Stimulated activated naive CD8-positive, alpha-beta T cell treated with anti-CD3 and anti-CD28 coated beads, Interleukin-15, amount 100 ng/mL, for 72 hours (primary cell): ENCODE results near the gene CPED1.
A peak's percentile ranks its signal among the peaks of the same experiment; 100 is the strongest.

Source experiments
- ATAC-seq: fragments of 150-1000 bp; cut with Tn5 transposase; 2 replicates; pipeline ENCODE4 v1.10.0; 2021; ENCODE audit warnings: mild to moderate bottlenecking, moderate library complexity
- DNase-seq, 2 donors: peaks; one replicate each; pipeline ENCODE4 v3.0.0; 2021 to 2022
- H3K27ac Mint-ChIP-seq, 2 donors: one replicate each; pipeline ENCODE4 v1.8.0; 2022; ENCODE audit warnings: mild to moderate bottlenecking in 2 of 2, mixed read lengths in 2 of 2, moderate library complexity in 2 of 2
- H3K27me3 Mint-ChIP-seq: one replicate; pipeline ENCODE4 v1.8.0; 2022; ENCODE audit warnings: mixed read lengths
- H3K4me1 Mint-ChIP-seq: one replicate; pipeline ENCODE4 v1.8.0; 2022; ENCODE audit warnings: mild to moderate bottlenecking, mixed read lengths
- H3K4me3 Mint-ChIP-seq, 2 donors: one replicate each; pipeline ENCODE4 v1.8.0; 2022; ENCODE audit warnings: mild to moderate bottlenecking in 2 of 2, mixed read lengths in 2 of 2, moderate library complexity in 1 of 2
- H3K9me3 Mint-ChIP-seq, 2 donors: one replicate each; pipeline ENCODE4 v1.8.0; 2022; ENCODE audit warnings: mixed read lengths in 2 of 2

CPED1 gene

GRCh38 chr7:120988591-120989256 is at the start of gene CPED1:
CPED1 (plus strand) TSS chr7:120988711; CDS start chr7:120989622, 911 bp downstream.
- no peaks in the 10 kb centered on the region for H3K9me3 Mint-ChIP-seq
- no peak within 1 kb of the TSS for H3K27ac Mint-ChIP-seq
- peak; percentile 74 for ATAC-seq
- H3K27me3 Mint-ChIP-seq = peaks cover 55% of the 10 kb centered on the region
- peak within 1 kb of the TSS; percentile 79 to 83 for H3K4me3 Mint-ChIP-seq
- DNase-seq = peak; percentile 17 to 33
- peaks cover 22% of the 10 kb centered on the region for H3K4me1 Mint-ChIP-seq

GRCh38 chr7:120939345-120939744 is 49.2 kb upstream of the CPED1 start:
- DNase-seq (no peak), ATAC-seq (no peak)
- peaks cover 5% of the 10 kb centered on the region for H3K27me3 Mint-ChIP-seq
- no peak overlapping the region for H3K27ac Mint-ChIP-seq
- H3K4me3 Mint-ChIP-seq = no peak overlapping the region
- H3K4me1 Mint-ChIP-seq = no peaks in the 10 kb centered on the region
- no peaks in the 10 kb centered on the region for H3K9me3 Mint-ChIP-seq

GRCh38 chr7:120941064-120941463 is 47.4 kb upstream of the CPED1 start:
- no peak for DNase-seq
- no peak for ATAC-seq
- no peaks in the 10 kb centered on the region for H3K9me3 Mint-ChIP-seq

GRCh38 chr7:120941856-120942255 is 46.7 kb upstream of the CPED1 start:
- H3K9me3 Mint-ChIP-seq = no peaks in the 10 kb centered on the region
- DNase-seq = no peak
- H3K27ac Mint-ChIP-seq = no peak overlapping the region
- ATAC-seq = no peak
- H3K27me3 Mint-ChIP-seq = peaks cover 8% of the 10 kb centered on the region
- H3K4me1 Mint-ChIP-seq = no peaks in the 10 kb centered on the region
- H3K4me3 Mint-ChIP-seq = no peak overlapping the region

More at GRCh38 chr7:120941064-120941463, 47.4 kb upstream of the CPED1 start:
- no peak overlapping the region for H3K27ac Mint-ChIP-seq
- H3K27me3 Mint-ChIP-seq = peaks cover 1% of the 10 kb centered on the region
- H3K4me1 Mint-ChIP-seq = no peaks in the 10 kb centered on the region
- H3K4me3 Mint-ChIP-seq = no peak overlapping the region

GRCh38 chr7:120942861-120943260 is 45.6 kb upstream of the CPED1 start:
- H3K27ac Mint-ChIP-seq = no peak overlapping the region
- H3K4me1 Mint-ChIP-seq = no peaks in the 10 kb centered on the region
- peaks cover 8% of the 10 kb centered on the region for H3K27me3 Mint-ChIP-seq
- no peak for DNase-seq
- H3K4me3 Mint-ChIP-seq = no peak overlapping the region
- H3K9me3 Mint-ChIP-seq = no peaks in the 10 kb centered on the region
- ATAC-seq = no peak

- no peaks in the 10 kb centered on the region for H3K9me3 Mint-ChIP-seq
- DNase-seq = no peak
- no peak for ATAC-seq
- no peak overlapping the region for H3K27ac Mint-ChIP-seq
- peaks cover 8% of the 10 kb centered on the region for H3K27me3 Mint-ChIP-seq
- peaks cover 8% of the 10 kb centered on the region for H3K4me1 Mint-ChIP-seq
- H3K4me3 Mint-ChIP-seq = no peak overlapping the region
Observed at GRCh38 chr7:120944826-120945562, 43.5 kb upstream of the CPED1 start.

GRCh38 chr7:120947980-120948379 is 40.5 kb upstream of the CPED1 start:
- H3K4me3 Mint-ChIP-seq = peak overlapping the region in 1 of 2 donors; percentile 16
- H3K9me3 Mint-ChIP-seq = no peaks in the 10 kb centered on the region
- no peak overlapping the region for H3K27ac Mint-ChIP-seq
- peaks cover 15% of the 10 kb centered on the region for H3K4me1 Mint-ChIP-seq
- H3K27me3 Mint-ChIP-seq = peaks cover 8% of the 10 kb centered on the region
- no peak for DNase-seq
- ATAC-seq = no peak

- Mint-ChIP-seq H3K27me3 (peaks cover 8% of the 10 kb centered on the region), H3K9me3 (no peaks in the 10 kb centered on the region), H3K27ac (peak overlapping the region in 1 of 2 donors; percentile 79), H3K4me1 (peaks cover 15% of the 10 kb centered on the region), H3K4me3 (peak overlapping the region; percentile 92 to 98)
- ATAC-seq (no peak), DNase-seq (no peak)
Observed at GRCh38 chr7:120949393-120949911, 39.1 kb upstream of the CPED1 start.

- Mint-ChIP-seq H3K27ac (peak overlapping the region; percentile 99 to 100), H3K4me3 (peak overlapping the region; percentile 92 to 98), H3K27me3 (peaks cover 8% of the 10 kb centered on the region), H3K4me1 (peaks cover 19% of the 10 kb centered on the region), H3K9me3 (no peaks in the 10 kb centered on the region)
- no peak for ATAC-seq
- no peak for DNase-seq
Observed at GRCh38 chr7:120949998-120950538, 38.4 kb upstream of the CPED1 start.

- H3K27me3 Mint-ChIP-seq = peaks cover 8% of the 10 kb centered on the region
- peaks cover 21% of the 10 kb centered on the region for H3K4me1 Mint-ChIP-seq
- H3K4me3 Mint-ChIP-seq = peak within 1 kb of the TSS; percentile 92 to 98
- DNase-seq (peak; percentile 95 to 97), ATAC-seq (peak; percentile 97)
- H3K27ac Mint-ChIP-seq = peak within 1 kb of the TSS; percentile 99 to 100
- no peaks in the 10 kb centered on the region for H3K9me3 Mint-ChIP-seq
Observed at GRCh38 chr7:120950539-120951308, 37.8 kb upstream of the CPED1 start, which contains the start of gene ING3. ING3 (plus strand) TSS chr7:120950777; CDS start chr7:120950897, 120 bp downstream.

GRCh38 chr7:120951309-120951699 is 37.2 kb upstream of the CPED1 start:
- DNase-seq = no peak
- Mint-ChIP-seq H3K4me1 (peaks cover 21% of the 10 kb centered on the region), H3K4me3 (peak overlapping the region; percentile 92 to 98), H3K27ac (peak overlapping the region; percentile 99 to 100), H3K27me3 (peaks cover 4% of the 10 kb centered on the region), H3K9me3 (no peaks in the 10 kb centered on the region)
- no peak for ATAC-seq

GRCh38 chr7:120951826-120952225 is 36.7 kb upstream of the CPED1 start:
- Mint-ChIP-seq H3K27ac (peak overlapping the region in 1 of 2 donors; percentile 48), H3K4me1 (peaks cover 21% of the 10 kb centered on the region), H3K27me3 (no peaks in the 10 kb centered on the region), H3K4me3 (peak overlapping the region; percentile 92 to 98), H3K9me3 (no peaks in the 10 kb centered on the region)
- no peak for DNase-seq
- no peak for ATAC-seq

GRCh38 chr7:120955577-120956149 is 32.8 kb upstream of the CPED1 start:
- peaks cover 13% of the 10 kb centered on the region for H3K4me1 Mint-ChIP-seq
- ATAC-seq = no peak
- no peak for DNase-seq
- no peak overlapping the region for H3K4me3 Mint-ChIP-seq
- H3K9me3 Mint-ChIP-seq = no peaks in the 10 kb centered on the region
- no peak overlapping the region for H3K27ac Mint-ChIP-seq
- no peaks in the 10 kb centered on the region for H3K27me3 Mint-ChIP-seq

- H3K27ac Mint-ChIP-seq = no peak overlapping the region
- H3K9me3 Mint-ChIP-seq = no peaks in the 10 kb centered on the region
Observed at GRCh38 chr7:120959929-120960484, 28.5 kb upstream of the CPED1 start.

GRCh38 chr7:120960714-120961113 is 27.8 kb upstream of the CPED1 start:
- Mint-ChIP-seq H3K4me3 (no peak overlapping the region), H3K4me1 (peaks cover 10% of the 10 kb centered on the region), H3K27me3 (no peaks in the 10 kb centered on the region), H3K9me3 (no peaks in the 10 kb centered on the region), H3K27ac (no peak overlapping the region)
- DNase-seq (no peak), ATAC-seq (no peak)

More at GRCh38 chr7:120959929-120960484, 28.5 kb upstream of the CPED1 start:
- Mint-ChIP-seq H3K4me3 (no peak overlapping the region), H3K27me3 (no peaks in the 10 kb centered on the region), H3K4me1 (peaks cover 12% of the 10 kb centered on the region)
- ATAC-seq (no peak), DNase-seq (no peak)
